ENCODE measurements around the gene SPTBN5.
"Not testable (repeated sequence)": the region's sequence is repeated elsewhere in the genome, so short reads cannot be mapped to it uniquely, and the experiment has no call there.

Gene SPTBN5

DNA sequence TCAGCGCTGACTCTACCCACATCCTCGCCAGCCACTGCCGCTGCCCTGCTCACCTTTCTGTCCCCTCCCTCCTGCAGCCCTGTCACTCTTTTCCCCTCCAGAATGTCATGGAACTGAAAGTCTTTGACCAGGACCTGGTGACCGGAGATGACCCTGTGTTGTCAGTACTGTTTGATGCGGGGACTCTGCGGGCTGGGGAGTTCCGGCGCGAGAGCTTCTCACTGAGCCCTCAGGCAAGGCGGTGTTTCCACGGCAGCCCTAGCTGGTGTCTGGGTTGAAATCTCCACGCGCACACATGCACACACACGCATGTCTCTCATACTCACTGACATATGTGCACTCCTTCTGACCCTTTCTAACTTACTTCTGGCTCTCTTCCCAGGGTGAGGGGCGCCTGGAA, 53.2 kb downstream of the SPTBN5 start:
- DNase-seq: no peak

GRCh38 chr15:41839781-41840491, 53.9 kb downstream of the SPTBN5 start:
- DNase-seq: no peak

DNA sequence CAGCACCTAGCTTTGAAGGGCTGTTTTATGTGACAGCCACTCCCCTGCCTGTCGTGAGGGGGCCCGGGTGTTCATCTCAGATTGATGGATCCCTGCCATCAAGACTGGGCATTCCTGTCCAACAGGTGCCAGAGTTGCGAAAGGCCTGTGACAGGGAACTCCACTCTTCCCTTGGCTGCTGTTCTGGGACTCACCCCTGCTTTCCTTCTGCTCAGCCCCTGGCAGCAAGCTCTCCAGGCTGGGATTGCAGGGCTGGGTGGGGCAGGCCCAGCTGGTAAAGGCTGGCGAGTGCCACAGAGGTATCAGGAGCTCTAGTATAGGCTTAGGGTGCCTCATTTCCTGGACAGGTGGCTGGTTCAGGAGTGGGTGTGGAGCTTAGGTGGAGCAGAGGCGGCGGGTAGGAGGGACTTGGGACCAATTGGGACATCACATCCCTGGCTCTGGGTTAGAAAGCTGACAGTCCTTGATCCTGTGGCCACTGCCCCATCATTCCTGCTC, 55.4 kb downstream of the SPTBN5 start, which contains the start of gene PLA2G4B:
PLA2G4B (plus strand) TSS at position 448 of the 498 bp plus-strand sequence. CDS start 67 bp downstream, outside the sequence.
- DNase-seq: no peak

DNA sequence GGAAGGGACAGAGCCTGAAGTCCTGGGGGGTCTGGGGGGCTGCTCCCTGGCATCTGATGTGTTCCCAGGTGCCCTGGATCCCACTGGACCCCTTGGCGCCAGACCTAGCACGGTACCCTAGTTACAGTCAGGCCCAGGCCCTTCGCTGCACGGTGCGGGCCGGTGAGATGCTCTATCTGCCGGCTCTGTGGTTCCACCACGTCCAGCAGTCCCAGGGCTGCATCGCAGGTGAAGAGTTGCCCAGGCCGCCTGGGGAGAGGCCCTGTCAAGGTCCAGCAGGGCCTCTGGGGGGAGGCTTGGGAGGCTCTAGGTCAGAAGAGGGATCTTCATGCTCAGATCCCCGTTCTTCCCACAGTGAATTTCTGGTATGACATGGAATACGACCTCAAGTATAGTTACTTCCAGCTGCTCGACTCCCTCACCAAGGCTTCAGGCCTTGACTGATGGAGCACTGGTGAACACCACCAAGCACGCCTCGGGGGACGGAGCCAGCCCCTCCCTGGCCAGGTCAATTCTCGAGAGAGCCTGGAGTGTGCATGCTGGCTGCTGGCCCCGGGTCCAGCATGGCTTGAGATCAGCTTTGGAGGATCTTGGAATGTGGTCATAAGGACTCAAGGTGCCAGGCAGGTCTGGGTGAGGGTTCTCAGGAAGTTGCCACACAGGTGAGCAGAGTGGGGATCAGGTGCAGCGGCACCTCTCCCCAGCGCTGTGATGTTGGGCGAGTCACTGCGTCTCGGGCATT, 57.0 kb downstream of the SPTBN5 start:
- DNase-seq: no peak

DNA sequence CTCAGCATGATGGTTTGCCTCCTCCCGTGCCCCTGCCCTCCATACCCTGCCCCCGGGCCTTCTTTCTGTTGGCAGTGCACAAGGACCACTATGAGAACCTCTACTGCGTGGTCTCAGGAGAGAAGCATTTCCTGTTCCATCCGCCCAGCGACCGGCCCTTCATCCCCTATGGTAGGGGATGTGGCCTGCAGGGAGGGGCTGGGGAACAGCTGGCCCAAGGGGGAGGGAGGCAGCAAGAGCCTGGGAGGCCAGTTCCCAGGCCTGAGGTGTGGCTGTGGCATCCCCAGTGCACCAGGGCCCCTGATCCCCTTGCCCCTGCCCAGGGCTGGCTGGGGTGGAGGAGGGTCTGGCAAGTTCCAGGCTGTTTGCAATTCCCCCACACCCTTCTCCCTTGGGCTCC, 57.8 kb downstream of the SPTBN5 start:
- no peak for DNase-seq

DNA sequence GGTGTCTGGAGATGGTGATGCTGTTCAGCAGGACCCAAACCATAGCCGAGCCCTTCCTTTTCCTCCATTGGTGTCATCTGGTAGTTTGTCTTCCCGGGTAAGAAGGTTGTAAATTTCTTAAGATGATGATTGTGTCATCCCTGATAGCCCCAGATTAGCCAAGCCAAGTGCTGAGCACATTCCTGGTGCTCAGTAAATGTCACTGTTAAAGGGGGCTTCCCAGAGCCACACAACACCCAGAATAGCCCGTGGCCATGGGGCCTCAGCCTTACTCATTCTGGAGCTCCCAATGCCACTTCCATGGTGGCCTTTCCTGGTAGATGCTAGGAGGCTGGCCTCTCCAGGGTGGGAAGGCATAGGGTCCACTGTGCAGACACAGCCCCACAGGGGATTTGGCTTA, 59.8 kb downstream of the SPTBN5 start:
- no peak for DNase-seq

- DNase-seq: no peak
These were observed 61.0 kb downstream of the SPTBN5 start for GRCh38 chr15:41832875-41833274.

DNA sequence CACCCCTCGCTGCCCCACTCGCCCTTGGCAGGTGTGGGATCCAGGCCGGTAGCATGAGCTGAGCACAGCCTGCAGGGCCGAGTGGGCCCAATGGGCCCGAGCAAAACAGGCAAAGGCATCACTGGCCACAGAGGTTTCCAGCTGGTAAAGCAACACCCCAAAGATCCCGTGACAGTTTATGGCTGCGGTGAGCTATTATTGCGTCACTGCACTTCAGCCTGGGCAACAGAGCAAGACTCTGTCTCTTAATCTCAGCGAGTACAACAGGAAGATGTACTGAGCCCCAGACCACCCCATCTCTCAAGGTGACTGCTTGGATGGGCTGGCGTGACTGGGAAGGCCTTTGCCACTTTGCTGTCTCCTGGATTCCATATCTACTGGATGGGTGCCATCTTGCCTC, 61.6 kb downstream of the SPTBN5 start:
- no peak for DNase-seq

DNA sequence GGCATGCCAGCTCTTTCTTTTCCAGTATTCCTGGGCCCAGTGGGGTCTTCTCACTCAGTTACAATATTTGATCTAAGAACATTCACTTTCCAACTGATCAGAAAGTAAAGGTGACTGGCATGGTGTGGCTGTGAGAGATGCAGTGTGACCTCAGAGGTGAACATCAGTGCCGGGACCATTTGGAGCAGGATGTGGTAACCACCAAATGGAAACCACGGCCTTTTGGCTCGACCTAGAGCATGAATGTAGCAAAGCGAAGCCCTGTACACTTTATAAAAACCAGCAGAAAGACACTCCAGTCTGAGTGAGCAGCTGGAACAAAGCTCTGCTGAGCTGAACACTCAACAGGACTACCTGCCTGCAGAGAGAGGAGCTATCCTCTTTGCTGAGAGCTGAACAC, 62.6 kb downstream of the SPTBN5 start:
- not testable (repeated sequence) for DNase-seq

GRCh38 chr15:41829959-41830646, 63.8 kb downstream of the SPTBN5 start:
- DNase-seq: no peak

GRCh38 chr15:41828807-41829141, 65.1 kb downstream of the SPTBN5 start:
- no peak for DNase-seq

DNA sequence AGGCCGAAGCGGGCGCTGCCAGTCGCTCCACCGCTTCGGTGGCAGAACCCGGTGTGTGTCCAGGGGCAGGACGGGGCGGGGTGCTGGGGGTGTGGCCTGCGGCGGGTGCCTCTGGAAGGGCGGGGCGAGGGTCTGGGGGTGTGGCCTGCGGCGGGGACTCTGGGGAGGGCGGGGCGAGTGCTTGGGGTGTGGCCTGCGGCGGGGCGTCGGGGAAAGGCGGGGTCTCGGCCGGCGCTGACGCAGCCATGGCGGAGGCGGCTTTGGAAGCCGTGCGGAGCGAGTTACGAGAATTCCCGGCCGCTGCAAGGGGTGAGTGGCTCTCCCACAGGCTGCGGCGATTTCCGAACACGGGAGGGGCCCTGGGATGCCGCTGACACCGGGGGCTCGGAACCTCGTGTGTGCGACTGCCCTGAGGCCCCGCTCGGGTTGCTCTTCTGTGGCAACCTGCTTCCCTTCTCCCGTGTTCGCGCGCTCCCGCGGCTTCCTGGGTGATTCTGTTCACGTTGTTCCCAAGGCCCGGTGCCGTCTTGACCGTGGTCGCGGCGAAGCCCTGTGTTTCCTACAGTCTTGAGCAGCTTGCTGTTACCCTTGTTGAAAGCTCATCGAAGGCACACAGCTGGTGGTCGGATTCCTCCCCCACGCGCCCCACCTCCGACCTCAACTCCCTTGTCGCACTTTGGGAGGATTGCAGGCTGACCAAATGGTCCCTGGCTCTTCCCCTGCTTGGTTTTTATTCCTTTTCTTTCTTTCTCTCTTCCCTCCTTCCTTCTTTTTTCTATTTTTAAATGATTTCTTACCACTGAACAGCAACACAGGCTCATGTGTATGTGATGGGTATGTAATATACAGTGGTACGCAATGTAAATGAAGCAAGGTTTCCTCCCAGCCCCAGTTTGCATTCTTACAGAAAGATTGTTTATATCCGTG, 65.7 kb downstream of the SPTBN5 start, which contains the start of gene JMJD7:
JMJD7 (plus strand) TSS at position 213 of the 927 bp plus-strand sequence; CDS start at position 246, 33 bp downstream.
- DNase-seq: peak; percentile 77

GRCh38 chr15:41827290-41827879, 66.5 kb downstream of the SPTBN5 start:
- no peak for DNase-seq

DNA sequence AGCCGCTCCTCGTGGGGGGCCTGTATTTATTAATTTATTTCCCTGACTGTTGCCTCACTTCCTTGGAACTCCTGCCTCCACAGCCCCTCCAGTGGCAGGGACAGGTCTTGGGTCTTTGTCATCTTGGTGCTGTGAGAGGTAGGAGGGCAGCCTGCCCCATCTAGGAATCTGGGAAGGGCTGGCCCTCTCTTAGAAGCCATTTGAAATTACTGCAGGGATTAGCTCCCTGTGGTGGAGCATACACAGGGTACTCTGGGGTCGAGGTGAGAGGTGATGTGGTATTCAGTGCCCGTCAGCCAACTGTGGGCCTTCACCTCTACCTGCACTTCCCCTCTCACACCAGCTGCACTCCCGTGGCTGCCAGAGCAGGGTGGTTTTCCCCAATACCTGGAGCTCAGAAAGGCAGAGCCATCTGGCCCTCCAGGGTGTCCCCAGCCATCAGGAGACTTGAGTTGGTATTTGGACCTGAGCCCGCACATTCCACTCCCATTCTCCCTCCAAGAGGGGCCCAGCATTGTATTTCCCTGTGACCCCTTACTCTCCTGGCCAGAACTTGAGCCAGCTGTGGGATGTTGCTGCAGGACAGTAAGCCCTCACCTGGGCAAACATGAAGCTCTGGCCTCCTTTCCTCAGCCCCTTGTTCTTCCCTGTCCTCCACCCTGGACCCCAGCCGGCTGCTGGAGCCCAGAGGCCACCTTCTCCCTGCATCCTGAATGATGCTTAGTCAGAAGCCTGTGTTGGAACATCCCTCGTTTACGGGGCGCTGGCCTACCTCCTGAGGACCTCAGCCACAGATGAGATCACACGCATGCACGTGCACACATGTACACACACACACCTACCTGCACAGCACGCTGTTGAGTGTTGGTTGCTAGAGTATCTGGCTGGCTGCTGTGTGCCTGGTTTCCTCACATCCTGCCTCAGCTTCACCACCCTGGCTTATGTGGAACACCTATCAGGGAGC, 68.0 kb downstream of the SPTBN5 start:
- DNase-seq: no peak

DNA sequence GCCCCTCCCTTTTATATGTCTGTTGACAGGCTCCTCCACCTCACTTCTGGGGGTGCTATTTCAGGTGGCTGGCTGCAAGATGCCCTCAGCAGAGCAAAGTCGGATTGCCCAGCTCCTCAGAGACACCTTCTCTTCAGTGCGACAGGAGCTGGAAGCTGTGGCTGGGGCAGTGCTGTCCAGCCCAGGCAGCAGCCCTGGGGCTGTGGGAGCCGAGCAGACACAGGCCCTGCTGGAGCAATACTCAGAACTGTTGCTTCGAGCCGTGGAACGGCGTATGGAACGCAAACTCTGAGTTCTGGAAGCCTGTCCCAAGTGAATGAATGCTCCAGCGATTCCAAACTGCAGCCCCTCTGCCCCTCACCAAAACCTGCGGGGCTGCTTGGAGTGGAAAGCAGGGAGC, 68.7 kb downstream of the SPTBN5 start:
- DNase-seq: no peak

- no peak for DNase-seq
These were observed 69.6 kb downstream of the SPTBN5 start for GRCh38 chr15:41824062-41824745.

DNA sequence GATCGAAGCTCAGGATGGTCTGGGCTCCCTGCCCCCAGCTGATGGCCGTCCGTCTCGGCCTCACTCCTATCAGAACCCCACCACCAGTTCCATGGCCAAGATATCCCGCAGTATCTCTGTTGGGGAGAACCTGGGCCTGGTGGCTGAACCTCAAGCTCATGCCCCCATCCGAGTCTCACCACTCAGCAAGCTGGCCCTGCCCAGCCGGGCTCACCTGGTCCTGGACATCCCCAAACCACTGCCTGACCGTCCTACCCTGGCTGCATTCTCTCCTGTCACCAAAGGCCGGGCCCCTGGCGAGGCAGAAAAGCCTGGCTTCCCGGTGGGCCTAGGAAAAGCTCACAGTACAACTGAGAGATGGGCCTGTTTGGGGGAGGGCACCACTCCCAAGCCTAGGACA, 70.4 kb downstream of the SPTBN5 start:
- no peak for DNase-seq

- DNase-seq: no peak
These were observed 70.9 kb downstream of the SPTBN5 start for GRCh38 chr15:41822957-41823356.

DNA sequence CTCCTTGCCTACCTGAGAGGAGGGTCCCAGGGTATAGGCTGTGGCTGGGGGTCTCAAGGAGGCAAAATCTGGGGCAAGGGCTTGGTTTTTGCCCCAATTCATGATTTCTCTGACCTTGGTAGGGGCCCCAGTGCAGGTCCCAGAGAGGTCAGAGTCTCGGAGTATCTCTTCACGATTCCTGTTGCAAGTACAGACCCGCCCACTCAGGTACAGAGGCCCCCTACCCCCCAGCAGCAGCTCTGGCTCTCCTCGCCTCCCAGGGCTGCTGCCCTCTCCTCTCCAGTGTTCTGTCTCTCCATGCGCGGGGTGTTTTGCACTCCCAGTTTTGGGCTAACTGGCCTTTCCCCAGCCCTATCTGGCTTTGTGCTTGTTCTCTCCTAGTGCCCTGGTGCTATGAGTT, 71.4 kb downstream of the SPTBN5 start:
- no peak for DNase-seq

DNA sequence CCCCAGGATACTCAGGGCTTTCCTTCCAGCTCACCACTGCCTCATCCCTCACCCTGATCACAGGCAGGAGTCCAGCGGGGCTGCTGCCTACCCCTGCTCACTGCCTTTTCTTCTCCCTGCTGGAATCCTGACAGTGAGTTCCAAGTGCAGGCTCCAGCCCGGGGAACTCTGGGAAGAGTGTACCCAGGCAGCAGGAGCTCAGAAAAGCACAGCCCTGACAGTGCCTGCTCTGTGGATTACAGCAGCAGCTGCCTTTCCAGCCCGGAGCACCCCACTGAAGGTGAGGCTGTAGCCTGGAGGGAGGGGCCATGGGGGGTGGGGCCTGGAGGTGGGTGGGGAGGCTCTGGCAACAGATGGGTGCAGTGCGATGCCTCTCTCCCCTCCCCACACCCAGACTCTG, 72.0 kb downstream of the SPTBN5 start:
- DNase-seq: no peak

Data from NCI-H2227 treated with DMSO at 0.1 percent for 48 hours (cell line).